Measurements from ENCODE around the gene ATP5PB. TPM values are rescaled to one million over a fixed set of nuclear protein-coding genes. Genes with fewer than 3 reads are reported as not detected.

Gene ATP5PB
- polyA plus RNA-seq, 3 donors = 112 to 597 (median 557) TPM

GRCh38 chr1:111489604-111490003 is 40.3 kb downstream of the ATP5PB start:
- no peaks in the 10 kb centered on the region for H3K27me3 Mint-ChIP-seq (ENCODE audit: low read depth in 3 of 3)
- H3K27ac Mint-ChIP-seq = peak overlapping the region; percentile 88 to 96 (median 94)
- H4K20me1 ChIP-seq (ENCODE audit: insufficient read depth, low read length) = no peaks in the 10 kb centered on the region
- H3K4me3 Mint-ChIP-seq = peak overlapping the region in 1 of 2 donors; percentile 22
- peak; percentile 71 to 92 (median 90) for DNase-seq
- no peaks in the 10 kb centered on the region for H3K36me3 Mint-ChIP-seq
- peak overlapping the region; percentile 32 for H3K9ac ChIP-seq (ENCODE audit: insufficient read depth, low read length, poor library complexity, severe bottlenecking)
- peaks cover 50% of the 10 kb centered on the region for H3K4me1 Mint-ChIP-seq
- no peak for TF ChIP-seq CTCF (IDR thresholded peaks at IDR 0.05)
- H3K4me3 ChIP-seq (replicated peaks in 1 of 3; ENCODE audit: low read depth in 2 of 3, low read length in 3 of 3) = peak overlapping the region in 1 of 3 experiments; percentile 35
- H3K4me1 ChIP-seq (ENCODE audit: control insufficient read depth in 1 of 2, insufficient read depth in 2 of 2, low read length in 2 of 2) = peaks cover 54 to 55% of the 10 kb centered on the region in 2 donors
- no peaks in the 10 kb centered on the region for H3K79me2 ChIP-seq (ENCODE audit: insufficient read depth, low read length)
- H3K9me3 Mint-ChIP-seq = no peaks in the 10 kb centered on the region
- H3K4me2 ChIP-seq (replicated peaks; ENCODE audit: extremely low read depth, low read length, poor library complexity, severe bottlenecking) = peak overlapping the region; percentile 46
- peak overlapping the region; percentile 74 to 93 for H3K27ac ChIP-seq (ENCODE audit: low read depth in 1 of 2, low read length in 2 of 2)
- no peaks in the 10 kb centered on the region for H3K27me3 ChIP-seq (ENCODE audit: control insufficient read depth in 2 of 2, insufficient read depth in 2 of 2, low read length in 2 of 2)
- H2AFZ ChIP-seq (ENCODE audit: insufficient read depth, low read depth, low read length, poor library complexity, severe bottlenecking) = peak overlapping the region; percentile 56
- WGBS (ENCODE audit: insufficient coverage) = 0% methylated on average over 1 of the region's 4 CpGs
- intact Hi-C loops (cut with micrococcal nuclease) = loop anchor here in 1 of 2 donors (10.0 kb wide), 2 partner anchors 165 to 255 kb away; no protein-coding TSS in a partner anchor
- H3K36me3 ChIP-seq (replicated peaks in 1 of 2; ENCODE audit: control insufficient read depth in 1 of 2, insufficient read depth in 2 of 2, low read length in 2 of 2) = no peaks in the 10 kb centered on the region
- no peaks in the 10 kb centered on the region for H3K9me3 ChIP-seq (replicated peaks in 1 of 2; ENCODE audit: control insufficient read depth in 1 of 2, insufficient read depth in 1 of 2, low read length in 2 of 2)

GRCh38 chr1:111490220-111490619 is 41.0 kb downstream of the ATP5PB start:
- H2AFZ ChIP-seq (ENCODE audit: insufficient read depth, low read depth, low read length, poor library complexity, severe bottlenecking) = no peak overlapping the region
- 100% methylated on average over 2 of the region's 4 CpGs for WGBS (ENCODE audit: insufficient coverage)
- peak overlapping the region in 1 of 2 donors; percentile 22 for H3K4me3 Mint-ChIP-seq

More at GRCh38 chr1:111490220-111490619, 41.0 kb downstream of the ATP5PB start:
- Histone ChIP-seq H3K4me1 (ENCODE audit: control insufficient read depth in 1 of 2, insufficient read depth in 2 of 2, low read length in 2 of 2) (peaks cover 54 to 55% of the 10 kb centered on the region in 2 donors), H3K79me2 (ENCODE audit: insufficient read depth, low read length) (no peaks in the 10 kb centered on the region), H3K4me3 (replicated peaks in 1 of 3; ENCODE audit: low read depth in 2 of 3, low read length in 3 of 3) (peak overlapping the region in 1 of 3 experiments; percentile 35), H3K27me3 (ENCODE audit: control insufficient read depth in 2 of 2, insufficient read depth in 2 of 2, low read length in 2 of 2) (no peaks in the 10 kb centered on the region), H3K27ac (ENCODE audit: low read depth in 1 of 2, low read length in 2 of 2) (peak overlapping the region; percentile 74 to 93), H3K36me3 (replicated peaks in 1 of 2; ENCODE audit: control insufficient read depth in 1 of 2, insufficient read depth in 2 of 2, low read length in 2 of 2) (no peaks in the 10 kb centered on the region), H3K9me3 (replicated peaks in 1 of 2; ENCODE audit: control insufficient read depth in 1 of 2, insufficient read depth in 1 of 2, low read length in 2 of 2) (no peaks in the 10 kb centered on the region), H3K4me2 (replicated peaks; ENCODE audit: extremely low read depth, low read length, poor library complexity, severe bottlenecking) (peak overlapping the region; percentile 46), H4K20me1 (ENCODE audit: insufficient read depth, low read length) (no peaks in the 10 kb centered on the region), H3K9ac (ENCODE audit: insufficient read depth, low read length, poor library complexity, severe bottlenecking) (no peak overlapping the region)
- DNase-seq = peak in 1 of 3 donors; percentile 19
- TF ChIP-seq CTCF (IDR thresholded peaks at IDR 0.05) = no peak
- H3K4me1 Mint-ChIP-seq = peaks cover 47% of the 10 kb centered on the region
- H3K36me3 Mint-ChIP-seq = no peaks in the 10 kb centered on the region
- no peaks in the 10 kb centered on the region for H3K27me3 Mint-ChIP-seq (ENCODE audit: low read depth in 3 of 3)
- intact Hi-C loops (cut with micrococcal nuclease) = no loop called here
- no peaks in the 10 kb centered on the region for H3K9me3 Mint-ChIP-seq
- H3K27ac Mint-ChIP-seq = peak overlapping the region; percentile 88 to 96 (median 94)

Measured in CD14-positive monocyte (primary cell).